ENCODE measurements around the gene SVEP1. TPM values are rescaled to one million over a fixed set of nuclear protein-coding genes. Genes with fewer than 3 reads are reported as not detected.
A peak's percentile ranks its signal among the peaks of the same experiment; 100 is the strongest.

Gene SVEP1
- polyA plus RNA-seq, 1 donor (not counting 4 experiments of a cell fraction or from before 2014, with no cell fraction given), result 0.14 TPM

GRCh38 chr9:110588296-110588695 lies 8.8 kb upstream of the SVEP1 start:
- no peak overlapping the region for H3K9ac ChIP-seq (ENCODE audit: control insufficient read depth, extremely low read depth, insufficient read depth, low read length)
- H2AFZ ChIP-seq (ENCODE audit: control insufficient read depth, low read length), result no peak overlapping the region
- no peak for DNase-seq (ENCODE audit: low read depth, low spot score)
- no peaks in the 10 kb centered on the region for H3K27me3 ChIP-seq (ENCODE audit: control insufficient read depth, extremely low read depth, insufficient read depth, low read length)
- no peak overlapping the region for H3K4me2 ChIP-seq (ENCODE audit: control insufficient read depth, extremely low read depth, insufficient read depth, low read depth, low read length)
- no peaks in the 10 kb centered on the region for H4K20me1 ChIP-seq (ENCODE audit: control insufficient read depth, extremely low read depth, insufficient read depth, low read length)
- H3K27ac ChIP-seq (ENCODE audit: control insufficient read depth, insufficient read depth, low read length), result no peak overlapping the region
- FAIRE-seq, result no peak
- H3K4me3 ChIP-seq (ENCODE audit: control insufficient read depth in 2 of 3, extremely low read depth in 1 of 3, insufficient read depth in 2 of 3, low read depth in 1 of 3, low read length in 3 of 3), result no peak overlapping the region
- no peaks in the 10 kb centered on the region for H3K9me1 ChIP-seq (ENCODE audit: control insufficient read depth, extremely low read depth, insufficient read depth, low read length)
- dilution Hi-C loops (cut with MboI; ENCODE audit: extremely low pct_ligation_motif_present, low sequenced_read_pairs), result no loop called here
- TF ChIP-seq, protein P1, sequence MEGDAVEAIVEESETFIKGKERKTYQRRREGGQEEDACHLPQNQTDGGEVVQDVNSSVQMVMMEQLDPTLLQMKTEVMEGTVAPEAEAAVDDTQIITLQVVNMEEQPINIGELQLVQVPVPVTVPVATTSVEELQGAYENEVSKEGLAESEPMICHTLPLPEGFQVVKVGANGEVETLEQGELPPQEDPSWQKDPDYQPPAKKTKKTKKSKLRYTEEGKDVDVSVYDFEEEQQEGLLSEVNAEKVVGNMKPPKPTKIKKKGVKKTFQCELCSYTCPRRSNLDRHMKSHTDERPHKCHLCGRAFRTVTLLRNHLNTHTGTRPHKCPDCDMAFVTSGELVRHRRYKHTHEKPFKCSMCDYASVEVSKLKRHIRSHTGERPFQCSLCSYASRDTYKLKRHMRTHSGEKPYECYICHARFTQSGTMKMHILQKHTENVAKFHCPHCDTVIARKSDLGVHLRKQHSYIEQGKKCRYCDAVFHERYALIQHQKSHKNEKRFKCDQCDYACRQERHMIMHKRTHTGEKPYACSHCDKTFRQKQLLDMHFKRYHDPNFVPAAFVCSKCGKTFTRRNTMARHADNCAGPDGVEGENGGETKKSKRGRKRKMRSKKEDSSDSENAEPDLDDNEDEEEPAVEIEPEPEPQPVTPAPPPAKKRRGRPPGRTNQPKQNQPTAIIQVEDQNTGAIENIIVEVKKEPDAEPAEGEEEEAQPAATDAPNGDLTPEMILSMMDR (optimal IDR thresholded peaks at IDR 0.05 in 1 of 3, IDR thresholded peaks at IDR 0.05 in 1 of 3, conservative IDR thresholded peaks at IDR 0.05 in 1 of 3; ENCODE audit: extremely low read depth in 1 of 3, insufficient read depth in 2 of 3, low read length in 3 of 3), result no peak
- TF ChIP-seq EZH2 (IDR thresholded peaks at IDR 0.05; ENCODE audit: low read length), result no peak
- no peaks in the 10 kb centered on the region for H3K79me2 ChIP-seq (ENCODE audit: control insufficient read depth, insufficient read depth, low read length)
- H3K4me1 ChIP-seq (ENCODE audit: control insufficient read depth, extremely low read depth, insufficient read depth, low read length), result peaks cover 10% of the 10 kb centered on the region
- peaks cover 2% of the 10 kb centered on the region for H3K9me3 ChIP-seq (ENCODE audit: control insufficient read depth, low read depth, low read length)
- H3K36me3 ChIP-seq (ENCODE audit: control insufficient read depth in 2 of 2, extremely low read depth in 1 of 2, insufficient read depth in 2 of 2, low read length in 2 of 2), result no peaks in the 10 kb centered on the region

DNA sequence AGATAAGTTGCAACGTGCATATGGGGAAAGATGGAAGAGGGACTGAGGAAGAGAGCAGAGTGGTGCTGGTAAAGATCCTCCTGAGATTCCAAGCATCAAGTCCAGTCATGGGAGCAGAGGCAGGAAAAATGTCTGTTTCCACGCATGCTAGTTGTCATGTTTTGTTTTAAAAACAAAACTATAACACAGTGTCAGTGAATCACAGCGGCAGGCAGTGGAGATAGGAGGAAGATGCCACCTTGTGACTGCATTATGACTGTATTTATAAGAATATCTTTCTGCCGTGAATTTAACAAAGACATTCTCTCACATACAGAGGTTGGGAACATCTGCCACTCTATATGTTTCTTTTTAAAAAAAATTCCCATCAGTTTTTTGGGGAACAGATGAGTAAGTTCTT lies 3.7 kb upstream of the SVEP1 start:
- H3K79me2 ChIP-seq (ENCODE audit: control insufficient read depth, insufficient read depth, low read length), result no peaks in the 10 kb centered on the region

More for the DNA sequence above, 3.7 kb upstream of the SVEP1 start:
- Histone ChIP-seq H3K9ac (ENCODE audit: control insufficient read depth, extremely low read depth, insufficient read depth, low read length) (no peak overlapping the region), H3K4me1 (ENCODE audit: control insufficient read depth, extremely low read depth, insufficient read depth, low read length) (peaks cover 17% of the 10 kb centered on the region), H3K9me1 (ENCODE audit: control insufficient read depth, extremely low read depth, insufficient read depth, low read length) (no peaks in the 10 kb centered on the region), H2AFZ (ENCODE audit: control insufficient read depth, low read length) (no peak overlapping the region), H3K27ac (ENCODE audit: control insufficient read depth, insufficient read depth, low read length) (no peak overlapping the region), H3K4me3 (ENCODE audit: control insufficient read depth in 2 of 3, extremely low read depth in 1 of 3, insufficient read depth in 2 of 3, low read depth in 1 of 3, low read length in 3 of 3) (no peak overlapping the region), H3K9me3 (ENCODE audit: control insufficient read depth, low read depth, low read length) (no peaks in the 10 kb centered on the region), H4K20me1 (ENCODE audit: control insufficient read depth, extremely low read depth, insufficient read depth, low read length) (no peaks in the 10 kb centered on the region), H3K27me3 (ENCODE audit: control insufficient read depth, extremely low read depth, insufficient read depth, low read length) (peaks cover 25% of the 10 kb centered on the region), H3K36me3 (ENCODE audit: control insufficient read depth in 2 of 2, extremely low read depth in 1 of 2, insufficient read depth in 2 of 2, low read length in 2 of 2) (no peaks in the 10 kb centered on the region), H3K4me2 (ENCODE audit: control insufficient read depth, extremely low read depth, insufficient read depth, low read depth, low read length) (no peak overlapping the region)
- FAIRE-seq (no peak), DNase-seq (ENCODE audit: low read depth, low spot score) (no peak)
- TF ChIP-seq EZH2 (IDR thresholded peaks at IDR 0.05; ENCODE audit: low read length), result no peak
- TF ChIP-seq, protein P1 (optimal IDR thresholded peaks at IDR 0.05 in 1 of 3, IDR thresholded peaks at IDR 0.05 in 1 of 3, conservative IDR thresholded peaks at IDR 0.05 in 1 of 3; ENCODE audit: extremely low read depth in 1 of 3, insufficient read depth in 2 of 3, low read length in 3 of 3), result peak in 1 of 3 experiments; percentile 39
- dilution Hi-C loops (cut with MboI; ENCODE audit: extremely low pct_ligation_motif_present, low sequenced_read_pairs), result no loop called here

All from keratinocyte (primary cell).